Pulmonary artery endothelial cell (primary cell): ENCODE data around the gene HOXD10. TPM values are rescaled to one million over a fixed set of nuclear protein-coding genes. Genes with fewer than 3 reads are reported as not detected.

ENCODE experiments used
- DNase-seq: peaks from one replicate; pipeline ENCODE4 v3.0.0-alpha.2; 2011; ENCODE audit warnings: low read depth, low spot score
- total RNA-seq: library from RNA; depleted of rRNA; stranded (reverse); fragments of >200 nt; gene quantifications from 2 replicates; pipeline ENCODE4 v1.2.3, GENCODE V29; 2014

The HOXD10 gene
- total RNA-seq, result not detected in 2 replicates

- no peak for DNase-seq
These were observed at the start of gene HOXD10 for GRCh38 chr2:176115883-176116813. HOXD10 (plus strand) TSS chr2:176116778; CDS start chr2:176116834, 56 bp downstream.

- no peak for DNase-seq
These were observed 48.8 kb upstream of the HOXD10 start for GRCh38 chr2:176067589-176068418.

- DNase-seq, result no peak
These were observed 48.2 kb upstream of the HOXD10 start for GRCh38 chr2:176068419-176068832.

DNA sequence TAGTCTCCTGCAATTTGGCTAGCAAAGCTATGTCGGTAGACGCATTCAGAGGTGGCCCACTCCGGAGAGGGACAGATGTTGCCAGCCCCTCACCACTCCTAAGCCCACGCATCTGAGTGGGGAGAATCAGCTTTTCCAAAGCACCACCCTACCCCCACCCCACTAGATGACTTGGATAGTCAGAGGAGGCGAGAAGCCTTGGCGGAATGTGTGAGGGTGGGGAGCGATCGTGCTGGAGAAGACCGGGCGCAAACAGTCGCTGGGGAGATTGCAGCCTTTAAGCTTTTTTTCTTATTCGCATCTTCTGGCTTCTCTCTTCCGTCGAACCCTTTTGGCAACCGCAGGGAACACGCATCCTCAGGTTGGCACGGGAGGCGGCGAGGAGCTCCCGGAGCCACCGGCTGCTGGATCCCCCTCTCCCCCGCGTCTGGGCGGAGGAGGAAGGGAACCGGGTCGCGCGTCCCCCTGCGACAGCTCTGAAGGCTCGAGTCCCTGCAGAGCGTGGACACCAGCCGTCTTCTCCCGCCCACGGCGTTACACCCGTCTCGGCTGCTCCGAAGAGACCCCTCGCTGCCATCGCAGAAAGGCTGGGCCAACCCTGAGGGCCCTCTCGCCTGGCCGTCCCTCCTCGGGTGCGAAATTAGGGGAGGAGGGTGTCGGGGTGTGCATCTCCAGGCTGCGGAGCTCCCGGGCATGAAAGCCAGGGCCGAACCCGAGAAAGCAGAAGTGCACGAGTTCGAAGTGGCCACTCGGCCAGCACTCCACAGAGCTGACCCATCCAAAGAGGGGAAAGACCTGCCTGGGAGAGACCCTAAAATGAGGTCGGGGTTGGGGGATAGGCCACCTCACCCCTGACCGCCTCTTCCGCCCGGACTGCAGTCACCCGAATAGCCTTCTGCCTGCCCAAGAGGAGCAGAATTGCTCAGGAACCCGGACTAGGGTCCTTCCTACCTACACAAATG is 45.0 kb upstream of the HOXD10 start:
- no peak for DNase-seq

- no peak for DNase-seq
These were observed 44.3 kb upstream of the HOXD10 start for GRCh38 chr2:176072292-176072669.

GRCh38 chr2:176072951-176073904 is 43.4 kb upstream of the HOXD10 start:
- no peak for DNase-seq

- no peak for DNase-seq
These were observed 41.6 kb upstream of the HOXD10 start for GRCh38 chr2:176074919-176075425.

DNA sequence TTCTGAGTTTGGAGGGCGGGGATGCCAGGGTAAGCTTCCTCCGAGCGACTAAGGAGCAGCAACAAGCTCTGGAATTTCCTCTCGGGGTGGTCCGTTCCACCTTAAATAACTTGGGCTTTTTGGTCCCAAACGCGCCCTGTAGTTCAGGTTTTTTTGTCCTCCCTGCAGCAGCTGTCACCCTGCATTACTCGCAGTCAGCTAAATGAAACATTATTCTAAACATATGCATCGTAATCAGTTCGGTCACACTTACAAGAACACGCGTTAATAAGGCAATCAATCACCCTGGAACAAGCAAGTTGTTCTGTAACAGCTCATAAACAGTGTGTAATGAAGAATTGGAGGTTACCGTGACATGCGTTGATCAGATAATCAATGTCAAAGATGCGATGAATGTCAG is 41.1 kb upstream of the HOXD10 start:
- DNase-seq, result no peak

DNA sequence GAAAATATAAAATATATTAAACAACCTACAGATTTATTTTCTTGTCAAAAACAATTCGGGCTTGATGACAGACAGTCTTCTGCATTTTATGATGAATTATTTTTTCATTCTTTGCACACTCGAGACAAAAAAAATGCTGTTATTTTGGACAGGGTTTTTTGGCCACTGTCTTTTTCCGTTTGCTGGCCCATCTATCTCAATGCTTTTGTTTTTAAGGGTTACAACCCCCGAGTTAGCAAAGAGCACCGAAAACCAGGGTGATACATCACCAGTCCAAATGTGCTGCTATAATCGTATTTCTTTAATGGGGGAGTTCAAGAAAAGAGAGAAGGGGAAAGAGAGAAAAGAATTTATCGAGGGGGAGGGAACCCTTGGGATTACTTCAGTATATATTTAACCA is 40.5 kb upstream of the HOXD10 start:
- no peak for DNase-seq

GRCh38 chr2:176076796-176077195 is 39.8 kb upstream of the HOXD10 start:
- no peak for DNase-seq

- DNase-seq, result no peak
These were observed 37.9 kb upstream of the HOXD10 start for GRCh38 chr2:176078541-176079284.

DNA sequence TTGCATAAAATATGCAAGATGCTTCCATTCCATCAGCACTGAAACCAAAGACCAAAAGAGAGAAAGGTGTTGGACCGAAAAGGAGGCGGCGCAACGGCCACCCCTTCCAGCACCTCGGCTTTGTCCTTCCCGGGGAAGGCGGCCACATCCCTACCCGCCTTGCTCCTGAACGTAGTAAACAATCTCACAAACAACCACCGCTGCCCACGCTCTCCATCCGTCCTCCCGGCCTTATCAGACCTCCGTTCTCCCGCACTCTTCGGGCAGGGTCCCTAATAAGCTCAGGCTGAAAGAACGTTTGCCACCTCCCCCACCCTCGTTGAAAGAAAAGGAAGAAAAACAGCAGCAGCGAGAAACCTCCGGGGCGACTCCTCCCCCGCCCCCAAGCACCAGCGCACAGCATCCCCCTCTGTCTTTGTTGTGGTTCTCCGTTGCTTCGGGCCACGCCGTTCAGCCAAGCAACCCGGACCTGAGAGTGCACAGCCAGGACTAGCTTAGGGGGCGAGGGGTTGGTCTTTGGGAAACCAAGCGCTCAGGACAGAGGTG is 37.2 kb upstream of the HOXD10 start:
- no peak for DNase-seq

DNA sequence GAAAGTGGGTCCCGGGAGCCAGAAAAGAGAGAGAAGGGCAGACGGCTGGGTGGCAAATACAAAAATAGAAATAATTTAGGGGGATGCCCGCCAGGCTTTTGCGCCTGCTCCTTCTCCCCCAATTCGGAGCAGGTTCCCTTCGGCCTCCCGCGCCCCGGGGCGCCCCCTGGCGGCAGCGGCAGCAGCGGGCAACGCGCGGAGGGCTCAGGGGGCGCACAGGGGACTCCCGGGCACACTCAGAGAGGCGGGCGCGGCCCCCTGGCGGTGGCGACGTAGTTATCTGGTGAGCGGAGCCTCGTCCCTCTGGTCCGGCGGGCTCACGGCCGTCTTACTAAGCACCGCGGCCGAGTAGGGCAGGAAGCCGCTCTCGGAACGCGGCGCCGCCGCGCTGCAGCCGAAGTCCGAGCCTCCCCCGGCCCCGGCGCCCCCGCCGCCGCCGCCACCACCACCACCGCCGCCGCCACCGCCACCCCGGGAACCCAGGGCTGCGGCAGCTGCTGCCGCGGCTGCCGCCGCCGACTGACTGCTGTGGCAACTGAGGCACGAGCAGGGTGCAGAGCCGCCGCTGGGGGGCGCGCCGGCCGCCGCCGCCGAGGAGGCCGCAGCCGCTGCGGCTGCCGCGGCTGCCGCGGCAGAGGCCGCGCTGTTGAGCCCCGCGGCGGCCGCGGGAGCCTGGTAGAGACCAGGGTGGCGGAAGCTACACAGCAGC is 36.6 kb upstream of the HOXD10 start:
- DNase-seq, result no peak

DNA sequence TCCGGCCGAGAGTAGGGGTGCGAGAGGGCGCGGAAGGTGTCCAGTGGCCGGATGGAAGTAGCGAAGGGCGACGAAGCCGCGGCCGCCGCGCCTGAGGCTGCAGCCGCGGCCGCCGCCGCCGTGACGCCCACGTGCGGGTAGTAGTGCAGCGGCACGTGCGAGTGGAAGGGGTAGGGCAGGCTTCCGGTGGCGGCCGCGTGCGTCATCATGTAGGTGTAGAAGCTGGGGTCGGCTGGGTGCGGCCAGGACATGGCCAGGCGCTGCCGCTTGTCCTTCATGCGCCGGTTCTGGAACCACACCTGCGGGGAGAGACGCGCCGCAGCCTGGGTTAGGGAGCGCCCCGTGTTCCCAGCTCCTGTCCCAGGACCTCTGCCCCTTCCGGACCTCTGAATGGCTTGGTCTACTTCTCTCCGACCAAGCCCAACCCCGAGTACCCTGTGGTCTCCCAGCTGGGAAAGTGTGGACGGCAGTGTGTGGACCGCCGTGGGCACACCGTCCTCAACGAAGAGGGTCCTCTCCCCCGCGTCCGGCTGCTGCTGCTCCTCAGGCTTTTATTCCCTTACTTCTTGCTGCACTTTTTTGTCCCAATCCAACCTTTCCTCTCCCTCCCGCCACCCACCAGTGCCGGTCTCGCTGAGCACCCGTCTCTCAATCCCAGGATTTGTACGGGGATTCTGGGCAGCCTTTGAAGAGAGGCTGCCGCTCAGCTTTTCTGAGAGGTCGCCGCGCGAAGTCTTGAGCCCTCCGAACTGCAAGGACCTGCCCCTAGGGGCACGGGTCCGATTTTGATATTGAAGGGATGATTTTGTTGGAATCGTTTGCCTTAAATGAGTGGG is 35.8 kb upstream of the HOXD10 start:
- DNase-seq, result no peak

- no peak for DNase-seq
These were observed 35.2 kb upstream of the HOXD10 start for GRCh38 chr2:176081376-176081836.

DNA sequence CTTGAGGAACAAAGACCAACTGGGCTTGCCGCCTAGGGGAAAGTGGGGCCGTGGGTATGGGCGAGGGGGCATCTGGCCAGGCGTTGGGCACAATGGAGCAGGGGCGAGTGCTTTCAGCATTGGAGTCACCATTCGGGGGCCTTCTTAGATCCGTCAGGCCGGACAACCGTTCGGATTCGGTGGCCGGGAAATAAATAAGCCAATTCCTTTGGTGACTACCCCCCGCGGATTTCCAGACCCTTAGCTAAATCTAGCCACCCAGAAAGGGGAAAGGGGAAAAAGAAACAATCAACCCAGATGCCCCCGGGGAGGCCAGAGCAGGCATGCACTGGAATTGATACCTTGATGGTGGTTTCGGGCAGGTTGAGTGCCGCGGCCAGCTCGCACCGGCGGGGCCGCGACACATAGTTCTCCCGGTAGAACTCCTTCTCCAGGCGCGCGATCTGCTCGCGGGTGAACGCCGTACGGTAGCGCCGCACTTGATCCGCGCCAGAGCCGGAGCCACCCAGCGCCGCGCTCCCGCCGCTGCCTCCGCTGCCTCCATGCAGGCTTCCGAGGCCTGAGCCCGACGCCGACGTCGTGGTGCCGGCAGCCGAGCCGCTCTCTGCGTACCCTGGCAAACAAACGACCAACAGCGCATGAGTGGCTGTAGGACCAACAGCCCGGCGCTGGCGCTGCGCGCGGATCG is 34.6 kb upstream of the HOXD10 start:
- no peak for DNase-seq

- DNase-seq, result no peak
These were observed 34.1 kb upstream of the HOXD10 start for GRCh38 chr2:176082525-176082823.
